ENCODE results near the gene LMCD1. TPM values are rescaled to one million over a fixed set of nuclear protein-coding genes. Genes with fewer than 3 reads are reported as not detected.

Gene LMCD1
- total RNA-seq, 2 experiments from 2014 or later = 2.2 to 3.1 TPM

DNA sequence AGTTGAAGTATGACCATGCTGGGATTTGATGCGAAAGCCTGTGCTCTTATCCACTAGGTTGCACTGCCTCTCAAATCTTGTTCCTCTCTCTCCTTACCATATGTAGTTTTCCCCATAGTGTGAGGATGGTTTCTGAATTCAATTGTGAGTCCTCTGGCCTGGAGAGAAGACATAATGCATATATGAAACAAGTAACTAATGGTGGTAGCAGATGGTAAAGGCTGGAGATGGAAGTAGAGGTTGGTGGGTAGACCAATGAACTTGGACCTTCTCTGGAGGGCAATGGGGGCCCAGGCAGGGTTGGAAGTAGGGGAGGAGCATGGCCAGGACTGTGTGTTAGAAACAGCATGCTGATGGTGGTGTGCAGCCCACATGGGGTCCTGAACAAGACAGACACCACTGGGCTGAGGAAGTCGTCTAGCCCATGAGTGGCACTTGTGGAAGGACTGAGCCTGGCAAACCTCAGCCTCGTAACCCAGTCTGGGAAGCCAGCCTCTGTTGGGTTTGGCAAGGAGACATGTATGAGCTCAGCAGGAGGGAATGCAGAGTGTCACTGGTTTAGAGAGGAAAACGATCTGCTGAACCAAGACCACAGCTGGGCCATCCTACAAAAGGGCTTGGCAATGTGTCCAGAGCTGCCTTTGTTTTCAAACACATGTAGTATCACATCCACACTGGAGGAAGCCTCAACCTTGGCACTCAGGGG is 18.5 kb upstream of the LMCD1 start:
- POLR2A ChIA-PET = no interaction called here
- CTCF ChIA-PET = interaction anchor here (0.7 kb wide), 1 partner anchor 245 kb away, joined by 3 read pairs; no protein-coding TSS in a partner anchor

GRCh38 chr3:8484409-8485140 is 17.0 kb upstream of the LMCD1 start:
- POLR2A ChIA-PET = no interaction called here
- CTCF ChIA-PET = no interaction called here

DNA sequence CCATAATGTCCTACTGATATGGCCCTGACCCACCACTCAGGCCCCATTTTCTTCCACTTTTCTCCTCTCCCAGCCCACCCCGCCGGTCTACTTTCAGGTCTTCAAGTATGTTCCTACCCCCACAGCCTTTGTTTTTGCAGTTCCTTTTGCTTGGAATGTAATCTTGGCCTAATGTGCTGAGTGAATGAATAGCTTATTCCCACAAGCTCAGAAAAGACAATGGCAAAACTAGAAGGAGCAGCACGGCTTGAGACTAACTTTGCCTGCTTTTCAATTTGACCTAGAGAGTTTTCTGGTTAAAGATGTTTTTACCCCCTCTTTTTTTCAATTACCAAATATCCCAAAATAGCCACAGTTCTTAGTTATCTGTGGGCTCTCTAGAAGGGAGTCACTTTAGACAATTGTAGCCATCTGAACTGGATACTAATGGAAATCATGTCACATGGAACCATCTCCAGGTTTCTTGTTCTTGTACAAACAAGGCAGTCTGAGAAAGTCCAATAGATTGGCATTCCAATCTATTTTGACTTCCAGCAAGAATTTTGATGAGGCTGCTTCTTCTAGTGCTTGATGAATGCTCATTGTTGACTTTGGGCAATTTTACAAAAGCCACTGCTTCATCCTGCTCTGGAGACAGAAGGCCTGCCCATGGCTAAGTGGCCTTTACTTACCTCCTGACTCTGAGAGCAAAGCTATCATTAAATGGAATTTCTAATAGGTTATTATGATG is 16.3 kb upstream of the LMCD1 start:
- POLR2A ChIA-PET = no interaction called here
- CTCF ChIA-PET = no interaction called here

GRCh38 chr3:8485943-8486342 is 15.7 kb upstream of the LMCD1 start:
- ChIA-PET POLR2A (no interaction called here), CTCF (no interaction called here)

- CTCF ChIA-PET = no interaction called here
Measured at GRCh38 chr3:8486434-8486833, 15.2 kb upstream of the LMCD1 start.

GRCh38 chr3:8486936-8487335 is 14.7 kb upstream of the LMCD1 start:
- ChIA-PET CTCF (no interaction called here), POLR2A (no interaction called here)

More at GRCh38 chr3:8486434-8486833, 15.2 kb upstream of the LMCD1 start:
- POLR2A ChIA-PET = no interaction called here

DNA sequence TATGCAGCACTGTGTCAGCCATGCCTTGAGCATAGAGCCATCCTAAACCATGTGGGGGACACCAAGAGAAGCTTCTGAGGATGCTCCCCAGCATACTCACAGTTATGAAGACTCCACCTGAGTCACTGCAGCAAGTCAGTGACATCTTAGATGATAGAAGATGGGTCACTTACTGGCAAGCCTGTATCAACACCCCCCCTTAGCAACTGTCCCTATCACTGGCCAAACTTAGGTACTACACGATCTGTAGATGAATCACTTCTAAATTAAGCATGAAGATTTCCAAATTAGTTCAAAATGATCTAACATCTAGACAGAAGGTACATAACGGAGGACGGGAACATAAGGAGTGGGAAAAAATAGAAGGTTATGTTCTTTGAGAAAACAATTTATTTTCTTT is 13.2 kb upstream of the LMCD1 start:
- POLR2A ChIA-PET = no interaction called here
- CTCF ChIA-PET = no interaction called here

DNA sequence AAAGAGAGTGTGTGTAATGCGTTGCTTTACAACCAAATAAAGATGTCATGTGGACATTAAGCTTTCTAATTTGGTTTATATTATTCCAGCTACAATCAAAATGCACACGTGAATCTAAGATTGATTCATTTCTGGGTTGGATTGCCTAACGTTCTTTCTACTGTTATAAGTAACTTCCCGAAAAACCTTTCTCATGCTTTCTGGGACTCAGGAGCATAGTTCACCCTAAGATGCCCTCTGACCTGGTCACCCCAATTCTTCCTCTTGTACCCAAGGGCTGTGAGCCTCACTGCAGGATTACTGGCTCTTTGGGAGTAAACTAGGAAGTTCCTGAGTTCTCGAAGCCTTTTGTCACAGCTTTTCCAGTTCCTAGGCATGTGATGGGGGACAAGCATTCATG is 12.7 kb upstream of the LMCD1 start:
- ChIA-PET CTCF (interaction anchor here (1.0 kb wide), 1 partner anchor 17 kb away, joined by 3 read pairs; no protein-coding TSS in a partner anchor), POLR2A (no interaction called here)

DNA sequence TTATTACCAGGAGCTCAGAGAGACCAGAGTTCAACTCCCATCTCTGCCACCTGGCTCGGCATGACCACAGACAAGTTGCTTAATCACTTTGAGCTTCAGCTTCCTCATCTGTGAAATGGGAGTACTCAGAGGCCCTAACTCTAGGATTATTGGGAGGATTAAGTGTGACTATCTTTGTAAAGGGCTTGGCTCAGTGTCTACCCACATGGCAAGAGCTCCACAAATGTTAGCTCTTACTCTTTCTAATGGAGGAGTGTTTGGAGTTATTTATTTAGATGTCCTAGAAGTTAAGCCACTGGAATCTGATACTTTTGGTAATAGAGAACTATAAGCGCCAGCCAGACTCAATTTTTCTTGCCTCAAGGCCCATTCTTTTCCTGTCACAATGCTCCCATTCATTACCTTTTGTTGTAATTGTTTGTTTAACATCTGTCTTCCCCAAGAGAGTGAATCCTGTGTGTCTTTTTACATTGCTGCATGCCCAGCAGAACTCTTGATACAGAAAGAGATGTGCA is 12.3 kb upstream of the LMCD1 start:
- POLR2A ChIA-PET = no interaction called here
- CTCF ChIA-PET = interaction anchor here (1.0 kb wide), 1 partner anchor 16 kb away, joined by 3 read pairs; no protein-coding TSS in a partner anchor

- ChIA-PET POLR2A (no interaction called here), CTCF (no interaction called here)
Measured at GRCh38 chr3:8490079-8490552, 11.5 kb upstream of the LMCD1 start.

DNA sequence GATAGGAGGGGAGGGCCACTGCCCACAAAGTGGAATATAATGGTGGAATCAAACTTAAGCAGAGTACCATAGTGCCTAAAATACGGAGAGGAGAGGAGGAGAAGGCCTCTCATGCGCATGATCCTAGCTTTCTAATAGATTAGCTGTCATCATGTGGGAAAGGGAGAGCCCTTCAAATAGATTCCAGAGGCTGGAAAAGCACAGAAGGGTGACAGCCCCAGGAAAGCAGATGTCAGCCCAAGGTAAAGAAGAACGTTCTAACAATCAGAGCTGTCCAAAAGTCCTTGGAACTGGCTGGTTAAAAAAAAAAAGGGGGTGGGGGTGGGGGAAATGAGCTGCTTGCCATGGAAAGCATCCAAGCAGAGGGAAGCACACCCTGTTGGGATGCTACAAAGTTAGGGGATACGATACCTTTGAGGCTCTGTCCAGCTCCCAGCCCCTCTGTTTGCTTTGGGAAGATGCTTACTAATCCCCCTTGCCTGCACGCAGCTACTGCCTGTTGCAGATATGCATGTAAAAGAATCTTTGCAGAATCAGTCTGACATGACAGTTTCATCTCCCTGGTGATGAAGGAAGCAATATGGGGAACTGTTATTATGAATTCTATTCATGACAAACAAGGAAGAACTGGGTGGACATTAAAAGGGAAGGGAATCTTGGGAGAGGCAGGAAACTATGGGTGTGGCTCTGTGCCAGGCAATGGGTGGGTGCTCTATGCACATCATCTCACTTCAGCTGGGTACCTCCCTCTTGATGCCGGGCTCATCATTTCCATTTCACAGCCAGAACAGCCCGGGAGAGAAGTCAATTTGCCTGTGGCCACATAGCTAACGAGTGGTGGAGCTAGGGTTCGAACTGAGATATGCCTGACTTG is 10.1 kb upstream of the LMCD1 start:
- POLR2A ChIA-PET = no interaction called here
- CTCF ChIA-PET = interaction anchor here (0.6 kb wide), 1 partner anchor 711 kb away, joined by 3 read pairs; no protein-coding TSS in a partner anchor

DNA sequence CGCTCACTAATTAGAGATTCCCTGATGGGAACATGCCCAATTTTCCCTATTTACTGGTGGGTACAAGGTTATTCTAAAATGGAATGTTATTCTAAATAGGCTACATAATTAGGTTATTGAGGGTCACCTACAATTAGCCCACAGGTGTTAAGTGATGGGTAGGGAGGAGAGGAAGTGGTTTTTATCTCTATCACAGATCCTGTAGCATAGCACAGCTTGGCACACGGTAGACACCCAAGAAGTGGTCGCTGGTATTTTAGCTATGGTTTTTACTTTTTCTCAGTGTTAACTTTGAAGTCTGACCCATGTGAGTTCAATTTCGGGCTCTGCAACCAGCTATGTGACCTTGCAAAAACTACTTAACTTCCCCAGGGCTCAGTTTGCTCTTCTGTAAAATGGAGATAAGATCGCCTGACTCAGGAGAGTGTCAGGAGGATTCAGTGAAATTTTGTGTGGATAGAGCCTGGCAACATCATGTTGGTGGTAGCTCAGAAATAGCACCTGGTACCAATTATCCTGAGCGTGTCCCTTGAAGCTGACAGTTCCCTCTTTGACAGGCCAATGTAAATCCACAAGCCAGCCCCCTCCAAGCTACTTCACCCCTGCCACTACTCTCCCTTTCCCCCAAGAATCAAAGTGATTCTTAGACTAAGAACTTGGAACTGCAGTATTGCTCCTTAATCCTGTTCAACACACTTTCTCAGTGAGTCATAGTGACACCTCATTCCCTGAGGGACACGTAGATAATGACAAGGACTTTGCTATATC is 8.7 kb upstream of the LMCD1 start:
- CTCF ChIA-PET = no interaction called here
- POLR2A ChIA-PET = no interaction called here

- ChIA-PET POLR2A (no interaction called here), CTCF (no interaction called here)
Measured at GRCh38 chr3:8493744-8494143, 7.9 kb upstream of the LMCD1 start.

GRCh38 chr3:8494327-8494726 is 7.3 kb upstream of the LMCD1 start:
- ChIA-PET CTCF (no interaction called here), POLR2A (no interaction called here)

- POLR2A ChIA-PET = no interaction called here
- CTCF ChIA-PET = interaction anchor here (0.6 kb wide), 1 partner anchor 80 kb away, joined by 3 read pairs; no protein-coding TSS in a partner anchor
Measured at GRCh38 chr3:8497582-8497981, 4.0 kb upstream of the LMCD1 start.

DNA sequence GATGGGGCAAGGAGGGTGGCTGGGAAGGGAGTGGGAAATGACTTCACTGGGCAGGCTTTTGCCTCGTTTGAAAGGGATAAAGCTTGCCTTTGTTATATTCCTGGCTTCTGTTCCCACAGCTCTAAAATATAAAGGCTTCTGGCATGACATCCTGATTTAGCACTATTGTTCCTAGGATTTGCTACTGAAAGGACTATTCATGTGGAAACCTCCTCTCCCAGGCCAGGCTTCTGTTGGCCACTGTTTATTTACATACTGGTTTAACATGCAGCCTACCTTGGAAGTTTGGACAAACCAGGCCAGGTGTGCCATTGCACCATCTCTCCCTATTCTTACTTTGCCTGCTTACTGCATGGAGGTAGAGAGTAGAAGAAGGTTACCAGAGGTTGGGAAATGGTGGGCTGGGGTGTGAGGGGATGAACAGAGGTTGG is 2.4 kb upstream of the LMCD1 start:
- ChIA-PET CTCF (no interaction called here), POLR2A (no interaction called here)

- ChIA-PET POLR2A (no interaction called here), CTCF (no interaction called here)
Measured at GRCh38 chr3:8500319-8500988, 1.2 kb upstream of the LMCD1 start.

DNA sequence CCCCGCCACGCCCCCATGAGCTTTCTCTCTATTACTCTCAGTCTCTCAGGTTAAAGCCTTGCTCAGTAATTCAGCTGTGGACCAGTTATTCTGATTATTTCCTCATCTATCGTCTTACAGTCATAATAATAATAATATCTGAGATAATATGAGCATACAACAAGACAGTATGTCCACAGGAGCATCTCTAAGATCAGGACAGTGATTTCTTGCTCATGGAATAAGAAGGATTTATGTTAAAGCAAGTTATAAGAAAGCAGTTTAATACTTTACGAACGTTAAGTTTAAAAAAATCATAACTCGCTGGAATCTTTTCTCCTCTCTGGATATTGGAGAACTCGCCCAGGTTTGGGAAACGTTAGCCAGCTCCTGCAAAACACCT is 643 bp upstream of the LMCD1 start:
- ChIA-PET CTCF (no interaction called here), POLR2A (no interaction called here)
